SH-SY5Y (cell line): ENCODE measurements around the gene ATG7.

Source experiments
- GATA2 ChIP-seq: IDR thresholded peaks from 2 replicates; pipeline ENCODE4 v1.6.1; 2011; ENCODE audit warnings: mild to moderate bottlenecking, low read depth, low read length
- GATA3 ChIP-seq: IDR thresholded peaks from 2 replicates; pipeline ENCODE4 v1.6.1; 2011; ENCODE audit warnings: low read depth, mild to moderate bottlenecking, low read length, moderate library complexity

DNA sequence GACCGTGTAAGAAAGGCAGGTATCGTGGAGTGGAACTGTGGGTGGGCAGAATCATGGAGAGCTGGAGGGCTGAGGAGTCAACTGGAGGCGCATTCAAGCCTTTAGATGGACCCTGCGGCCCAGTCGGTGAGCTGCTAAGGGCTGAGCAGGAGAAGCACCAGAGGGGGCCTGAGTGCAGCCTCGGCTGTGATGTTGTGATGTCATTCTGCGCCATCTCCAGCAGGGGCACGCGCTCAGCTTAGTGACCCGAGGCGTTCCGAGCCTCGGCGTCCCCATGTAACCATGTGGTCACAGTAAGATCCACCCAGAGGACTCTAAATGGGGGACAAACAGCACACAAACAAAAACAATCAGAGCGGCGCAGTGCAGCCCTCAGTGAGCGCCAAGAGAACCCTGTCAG lies 294.7 kb downstream of the ATG7 start:
- TF ChIP-seq GATA3 (no peak), GATA2 (no peak)
